BJ (cell line): ENCODE results near the gene CCDC69. TPM values are rescaled to one million over a fixed set of nuclear protein-coding genes. Genes with fewer than 3 reads are reported as not detected.
"Not testable (repeated sequence)": the region's sequence is repeated elsewhere in the genome, so short reads cannot be mapped to it uniquely, and the experiment has no call there.

Experiments
- CTCF ChIA-PET: fragments of 350-600 bp; formaldehyde crosslinking; extraction: SDS; loops from one replicate; lab custom pipeline; 2021; ENCODE audit warnings: antibody characterized with exemption, inconsistent platforms; lab: Yijun Ruan, JAX
- POLR2A ChIA-PET: fragments of 300-600 bp; sonication (Branson Sonifier 250); formaldehyde crosslinking; extraction: SDS; loops from one replicate; lab custom pipeline; 2021; ENCODE audit warnings: antibody characterized with exemption; lab: Charles Lee
- DNase-seq: peaks from one replicate; pipeline ENCODE4 v3.0.0-alpha.2; 2011; ENCODE audit warnings: low read depth
- H3K27me3 ChIP-seq: 2 replicates; pipeline ENCODE4 v1.6.0; 2011; ENCODE audit warnings: low read length; ENCODE audit not compliant: control insufficient read depth, insufficient read depth
- H3K36me3 ChIP-seq: 2 replicates; pipeline ENCODE4 v1.5.1; 2011; ENCODE audit warnings: low read length; ENCODE audit not compliant: control insufficient read depth, insufficient read depth
- H3K4me3 ChIP-seq: 2 replicates; pipeline ENCODE4 v1.5.1; 2011; ENCODE audit warnings: low read depth, mild to moderate bottlenecking, control low read depth, low read length
- CTCF ChIP-seq: IDR thresholded peaks from 2 replicates; pipeline ENCODE4 v1.5.1; 2011; ENCODE audit warnings: low read depth, mild to moderate bottlenecking, control low read depth, inconsistent platforms, low read length, moderate library complexity; ENCODE audit not compliant: insufficient read depth
- polyA plus RNA-seq: library from polyadenylated mRNA; depleted of rRNA; stranded (reverse); fragments of >200 nt; gene quantifications from 2 replicates; pipeline ENCODE4 v1.2.3, GENCODE V29; 2011

The CCDC69 gene
- polyA plus RNA-seq, 1 experiment = 0.93 TPM

- H3K27me3 ChIP-seq = peaks cover 7% of the 10 kb centered on the region
- CTCF ChIA-PET = interaction anchor here (0.7 to 2.9 kb wide), 8 partner anchors 9 to 239 kb away, joined by 3 to 24 read pairs (median 3); partner anchors contain the start of gene GM2A
- no peak for TF ChIP-seq CTCF
- DNase-seq = no peak
- no peaks in the 10 kb centered on the region for H3K36me3 ChIP-seq
- POLR2A ChIA-PET = no interaction called here
- H3K4me3 ChIP-seq = no peak overlapping the region
These were observed 17.2 kb upstream of the CCDC69 start for GRCh38 chr5:151240924-151241635.

- POLR2A ChIA-PET, H3K4me3 ChIP-seq, H3K36me3 ChIP-seq, H3K27me3 ChIP-seq, DNase-seq: not testable (repeated sequence)
- CTCF ChIA-PET = interaction anchor here (0.8 to 2.9 kb wide), 4 partner anchors 12 to 114 kb away, joined by 3 to 24 read pairs (median 11); partner anchors contain the start of gene GM2A
These were observed 16.5 kb upstream of the CCDC69 start for GRCh38 chr5:151240268-151240835.

GRCh38 chr5:151239237-151239861 lies 15.5 kb upstream of the CCDC69 start:
- POLR2A ChIA-PET = no interaction called here
- peaks cover 7% of the 10 kb centered on the region for H3K27me3 ChIP-seq
- DNase-seq = no peak
- no peaks in the 10 kb centered on the region for H3K36me3 ChIP-seq
- TF ChIP-seq CTCF = peak; percentile 96
- CTCF ChIA-PET = interaction anchor here (0.6 to 3.0 kb wide), 27 partner anchors 9 to 188 kb away, joined by 3 to 24 read pairs (median 4); partner anchors contain the start of genes CCDC69 and GM2A
- H3K4me3 ChIP-seq = no peak overlapping the region

GRCh38 chr5:151238303-151238741 lies 14.4 kb upstream of the CCDC69 start:
- H3K36me3 ChIP-seq = no peaks in the 10 kb centered on the region
- DNase-seq = no peak
- H3K4me3 ChIP-seq = no peak overlapping the region
- peaks cover 7% of the 10 kb centered on the region for H3K27me3 ChIP-seq
- ChIA-PET POLR2A (no interaction called here), CTCF (interaction anchor here (0.8 to 3.0 kb wide), 22 partner anchors 8 to 337 kb away, joined by 3 to 24 read pairs (median 4); partner anchors contain the start of genes CCDC69 and GM2A)
- no peak for TF ChIP-seq CTCF

- CTCF ChIA-PET = interaction anchor here (0.8 to 3.0 kb wide), 7 partner anchors 9 to 336 kb away, joined by 3 to 12 read pairs (median 4); no protein-coding TSS in a partner anchor
These were observed 13.8 kb upstream of the CCDC69 start for GRCh38 chr5:151237685-151238084.

More at GRCh38 chr5:151237685-151238084, 13.8 kb upstream of the CCDC69 start:
- H3K36me3 ChIP-seq = no peaks in the 10 kb centered on the region
- POLR2A ChIA-PET = no interaction called here
- H3K27me3 ChIP-seq = peaks cover 9% of the 10 kb centered on the region
- no peak for TF ChIP-seq CTCF
- no peak overlapping the region for H3K4me3 ChIP-seq
- no peak for DNase-seq
